Measurements from ENCODE around the gene KCTD5.

DNA sequence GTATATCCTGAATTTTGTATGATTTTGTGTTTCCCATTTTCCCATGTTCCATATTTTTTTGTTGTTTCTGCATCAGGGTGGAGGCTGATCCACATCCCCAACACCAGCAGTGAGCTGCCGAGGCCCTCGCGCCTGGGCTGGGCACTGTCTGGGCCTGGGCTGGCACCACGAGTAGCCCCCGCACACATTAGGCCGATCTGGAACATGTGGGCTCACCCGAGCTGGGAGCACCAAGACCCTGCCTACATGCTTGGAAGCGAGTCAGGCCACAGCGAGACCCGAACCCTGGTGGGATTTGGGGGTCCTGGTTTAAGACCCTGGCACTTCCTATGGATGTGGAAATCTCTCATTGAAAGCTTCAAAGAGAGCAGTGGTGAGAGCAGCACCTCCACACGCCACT, 8.5 kb downstream of the KCTD5 start:
- TF ChIP-seq, protein P1, sequence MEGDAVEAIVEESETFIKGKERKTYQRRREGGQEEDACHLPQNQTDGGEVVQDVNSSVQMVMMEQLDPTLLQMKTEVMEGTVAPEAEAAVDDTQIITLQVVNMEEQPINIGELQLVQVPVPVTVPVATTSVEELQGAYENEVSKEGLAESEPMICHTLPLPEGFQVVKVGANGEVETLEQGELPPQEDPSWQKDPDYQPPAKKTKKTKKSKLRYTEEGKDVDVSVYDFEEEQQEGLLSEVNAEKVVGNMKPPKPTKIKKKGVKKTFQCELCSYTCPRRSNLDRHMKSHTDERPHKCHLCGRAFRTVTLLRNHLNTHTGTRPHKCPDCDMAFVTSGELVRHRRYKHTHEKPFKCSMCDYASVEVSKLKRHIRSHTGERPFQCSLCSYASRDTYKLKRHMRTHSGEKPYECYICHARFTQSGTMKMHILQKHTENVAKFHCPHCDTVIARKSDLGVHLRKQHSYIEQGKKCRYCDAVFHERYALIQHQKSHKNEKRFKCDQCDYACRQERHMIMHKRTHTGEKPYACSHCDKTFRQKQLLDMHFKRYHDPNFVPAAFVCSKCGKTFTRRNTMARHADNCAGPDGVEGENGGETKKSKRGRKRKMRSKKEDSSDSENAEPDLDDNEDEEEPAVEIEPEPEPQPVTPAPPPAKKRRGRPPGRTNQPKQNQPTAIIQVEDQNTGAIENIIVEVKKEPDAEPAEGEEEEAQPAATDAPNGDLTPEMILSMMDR (IDR thresholded peaks at IDR 0.05), result no peak
- TF ChIP-seq POLR2A (IDR thresholded peaks at IDR 0.05), result no peak
